NCI-H2081 treated with DMSO at 0.1 percent for 48 hours (cell line): ENCODE measurements around the gene TRDMT1.

Source experiments
- DNase-seq: peaks from one replicate; lab custom pipeline; 2025; lab: John Stamatoyannopoulos, UW

TRDMT1 gene

GRCh38 chr10:17200912-17201793 lies at the start of gene TRDMT1:
TRDMT1 (minus strand) TSS chr10:17201672; CDS start chr10:17201634, 38 bp downstream.
- DNase-seq = no peak

GRCh38 chr10:17250736-17251135 lies 49.3 kb upstream of the TRDMT1 start:
- DNase-seq = no peak

- no peak for DNase-seq
These were observed 48.3 kb upstream of the TRDMT1 start for GRCh38 chr10:17249820-17250219.

GRCh38 chr10:17248964-17249363 lies 47.5 kb upstream of the TRDMT1 start:
- no peak for DNase-seq

- no peak for DNase-seq
These were observed 45.7 kb upstream of the TRDMT1 start for GRCh38 chr10:17247210-17247609.

- DNase-seq = no peak
These were observed 43.4 kb upstream of the TRDMT1 start for GRCh38 chr10:17244700-17245365.

GRCh38 chr10:17241611-17242333 lies 40.3 kb upstream of the TRDMT1 start:
- DNase-seq = no peak

- no peak for DNase-seq
These were observed 39.1 kb upstream of the TRDMT1 start for GRCh38 chr10:17240616-17241015.

GRCh38 chr10:17240096-17240495 lies 38.6 kb upstream of the TRDMT1 start:
- no peak for DNase-seq

- DNase-seq = no peak
These were observed 38.0 kb upstream of the TRDMT1 start for GRCh38 chr10:17239345-17240085.

GRCh38 chr10:17238445-17239291 lies 37.2 kb upstream of the TRDMT1 start:
- DNase-seq = no peak

GRCh38 chr10:17237915-17238444 lies 36.5 kb upstream of the TRDMT1 start:
- DNase-seq = no peak

GRCh38 chr10:17237149-17237527 lies 35.7 kb upstream of the TRDMT1 start:
- DNase-seq = no peak

- no peak for DNase-seq
These were observed 35.1 kb upstream of the TRDMT1 start for GRCh38 chr10:17236468-17237148.

GRCh38 chr10:17235136-17235535 lies 33.7 kb upstream of the TRDMT1 start:
- no peak for DNase-seq

GRCh38 chr10:17234431-17234945 lies 33.0 kb upstream of the TRDMT1 start:
- DNase-seq = no peak

- DNase-seq = no peak
These were observed 32.0 kb upstream of the TRDMT1 start for GRCh38 chr10:17233286-17233991.

- no peak for DNase-seq
These were observed 30.9 kb upstream of the TRDMT1 start for GRCh38 chr10:17232276-17232960.

- DNase-seq = no peak
These were observed 30.3 kb upstream of the TRDMT1 start for GRCh38 chr10:17231788-17232187.
